Esophagus squamous epithelium (tissue), 5 donors: ENCODE data around the gene CD6. TPM values are rescaled to one million over a fixed set of nuclear protein-coding genes. Genes with fewer than 3 reads are reported as not detected.

Experiments
- DNase-seq: peaks from one replicate; lab custom pipeline; 2025; lab: John Stamatoyannopoulos, UW
- H3K27ac ChIP-seq, 4 donors: fragments of 200-600 bp; sonication (generic); one replicate each; pipeline ENCODE4 v1.5.1; 2016 to 2019; ENCODE audit warnings: mild to moderate bottlenecking in 1 of 4
- H3K27me3 ChIP-seq, 4 donors: fragments of 200-600 bp; sonication (generic); 1 replicate in 3 of 4; 2 replicates in 1 of 4; pipeline versions ENCODE4 v1.5.1 to v1.6.0; 2017 to 2021; ENCODE audit warnings: antibody characterized with exemption in 1 of 4
- H3K36me3 ChIP-seq, 3 donors: fragments of 200-600 bp; sonication (generic); one replicate each; pipeline ENCODE4 v1.5.1; 2016 to 2019
- H3K4me1 ChIP-seq, 3 donors: fragments of 200-600 bp; sonication (generic); one replicate each; pipeline ENCODE4 v1.5.1; 2017 to 2019
- H3K4me3 ChIP-seq, 4 donors: fragments of 200-600 bp; sonication (generic); 1 replicate in 3 of 4; 2 replicates in 1 of 4; pipeline ENCODE4 v1.5.1; 2016 to 2019; ENCODE audit warnings: mild to moderate bottlenecking in 2 of 4, moderate library complexity in 1 of 4
- H3K9me3 ChIP-seq, 3 donors: fragments of 200-600 bp; sonication (generic); one replicate each; pipeline ENCODE4 v1.5.1; 2016 to 2019
- CTCF ChIP-seq, 6 experiments: fragments of 450-650 bp in 4 of 6; fragments of 200-600 bp in 2 of 6; sonication (generic) in 2 of 6; IDR thresholded peaks; one replicate each; pipeline ENCODE4 v1.5.1; 2016 to 2019; ENCODE audit warnings: antibody characterized with exemption in 6 of 6, mild to moderate bottlenecking in 4 of 6, moderate library complexity in 4 of 6
- POLR2A ChIP-seq, 4 donors: fragments of 450-650 bp; IDR thresholded peaks; one replicate each; pipeline ENCODE4 v1.6.1; 2017; ENCODE audit warnings: antibody characterized with exemption in 4 of 4, mild to moderate bottlenecking in 4 of 4, moderate library complexity in 3 of 4
- WGBS, 2 donors: methylation state at CpG; one replicate each; pipeline ENCODE4 v1.1.5; 2018; 5-methylcytosine and 5-hydroxymethylcytosine counted together
- intact Hi-C: fragments of 100-400 bp; cut with DNase I; formaldehyde crosslinking; loops from one replicate; pipeline ENCODE4 v1.15.0; 2022
- total RNA-seq, 4 donors: library from RNA; depleted of rRNA; stranded (reverse); fragments of >200 nt; gene quantifications; one replicate each; pipeline ENCODE4 v1.1.0, GENCODE V29; 2016
- donor health status: DM: yes; HTN: yes; CAD: no.

Gene CD6
- total RNA-seq, 4 donors from 2014 or later: 0.79 to 4.4 (median 1.4) TPM

- Histone ChIP-seq H3K36me3 (no peaks in the 10 kb centered on the region), H3K27ac (no peak overlapping the region), H3K9me3 (no peaks in the 10 kb centered on the region), H3K4me3 (no peak overlapping the region), H3K27me3 (no peaks in the 10 kb centered on the region), H3K4me1 (peaks cover 7 to 16% (median 10%) of the 10 kb centered on the region in 3 donors)
- whole genome bisulfite sequencing, 2 donors: 70% methylated on average over 2 of the region's 6 CpGs; no CpG with 5 or more reads in 1 of the 2 donors
- no peak for DNase-seq
- intact Hi-C loops: no loop called here
- TF ChIP-seq POLR2A (IDR thresholded peaks at IDR 0.05) (no peak), CTCF (IDR thresholded peaks at IDR 0.05) (no peak)
Measured at GRCh38 chr11:61056571-61056970, 85.1 kb downstream of the CD6 start.

- Histone ChIP-seq H3K27me3 (no peaks in the 10 kb centered on the region), H3K9me3 (no peaks in the 10 kb centered on the region), H3K4me3 (no peak overlapping the region), H3K36me3 (no peaks in the 10 kb centered on the region), H3K4me1 (peaks cover 7 to 19% (median 10%) of the 10 kb centered on the region in 3 donors), H3K27ac (no peak overlapping the region)
- intact Hi-C loops: no loop called here
- DNase-seq: no peak
- 96% methylated on average over 6 of the region's 7 CpGs; no CpG with 5 or more reads in 1 of the 2 donors for WGBS, 2 donors
- no peak for TF ChIP-seq POLR2A (IDR thresholded peaks at IDR 0.05)
- no peak for TF ChIP-seq CTCF (IDR thresholded peaks at IDR 0.05)
Measured at GRCh38 chr11:61056981-61057380, 85.5 kb downstream of the CD6 start.

GRCh38 chr11:61057615-61058014 lies 86.1 kb downstream of the CD6 start:
- Histone ChIP-seq H3K27ac (no peak overlapping the region), H3K4me1 (peaks cover 7 to 19% (median 10%) of the 10 kb centered on the region in 3 donors), H3K4me3 (no peak overlapping the region), H3K27me3 (no peaks in the 10 kb centered on the region), H3K9me3 (no peaks in the 10 kb centered on the region), H3K36me3 (no peaks in the 10 kb centered on the region)
- no peak for DNase-seq
- TF ChIP-seq CTCF (IDR thresholded peaks at IDR 0.05): no peak
- no peak for TF ChIP-seq POLR2A (IDR thresholded peaks at IDR 0.05)
- intact Hi-C loops: no loop called here
- WGBS, 2 donors: 85 to 90% methylated on average over 7 to 12 of the region's 12 CpGs

GRCh38 chr11:61058583-61059259 lies 87.2 kb downstream of the CD6 start:
- intact Hi-C loops: no loop called here
- Histone ChIP-seq H3K36me3 (no peaks in the 10 kb centered on the region), H3K27ac (no peak overlapping the region), H3K9me3 (no peaks in the 10 kb centered on the region), H3K27me3 (no peaks in the 10 kb centered on the region), H3K4me3 (no peak overlapping the region), H3K4me1 (peaks cover 7 to 19% (median 10%) of the 10 kb centered on the region in 3 donors)
- no peak for DNase-seq
- 78 to 88% methylated on average over 12 to 14 of the region's 14 CpGs for WGBS, 2 donors
- no peak for TF ChIP-seq CTCF (IDR thresholded peaks at IDR 0.05)
- TF ChIP-seq POLR2A (IDR thresholded peaks at IDR 0.05): no peak

- Histone ChIP-seq H3K9me3 (no peaks in the 10 kb centered on the region), H3K4me1 (peaks cover 7 to 19% (median 10%) of the 10 kb centered on the region in 3 donors), H3K4me3 (no peak overlapping the region), H3K27ac (no peak overlapping the region), H3K36me3 (no peaks in the 10 kb centered on the region), H3K27me3 (no peaks in the 10 kb centered on the region)
- 79 to 84% methylated on average over 6 to 7 of the region's 8 CpGs for WGBS, 2 donors
- TF ChIP-seq POLR2A (IDR thresholded peaks at IDR 0.05): no peak
- intact Hi-C loops: no loop called here
- DNase-seq: no peak
Measured at GRCh38 chr11:61059260-61059752, 87.8 kb downstream of the CD6 start.
